ENCODE results near the gene IGSF9B. TPM values are rescaled to one million over a fixed set of nuclear protein-coding genes. Genes with fewer than 3 reads are reported as not detected.

IGSF9B gene
- total and polyA plus RNA-seq, 10 of the 15 experiments (the other 5 are each of a cell fraction or from before 2014, with no cell fraction given): 0.03 to 3.7 (median 0.20) TPM; not detected in 2

DNA sequence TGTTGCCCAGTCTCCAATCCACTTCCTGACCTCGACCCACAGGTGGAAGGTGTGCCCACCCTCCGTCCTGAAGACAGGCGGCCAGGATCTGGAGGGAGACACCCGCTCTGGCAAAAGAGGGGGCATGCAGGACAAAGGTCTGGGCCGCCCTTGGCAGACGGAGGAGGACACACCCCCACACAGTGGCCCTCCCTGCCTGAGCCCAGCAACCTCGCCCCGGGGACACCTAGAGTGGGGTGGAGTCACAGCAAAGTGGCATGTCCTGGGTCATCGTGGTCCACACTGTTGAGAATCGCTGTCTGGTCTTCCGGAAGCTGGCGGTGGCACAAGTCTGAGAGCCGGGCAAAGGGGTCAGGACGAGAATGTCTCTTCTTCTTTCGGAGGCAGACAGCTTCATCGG, 47.9 kb downstream of the IGSF9B start:
- in situ Hi-C loops (cut with MboI): no loop called here
- SMC1A ChIA-PET (ENCODE audit: uncharacterized antibody, unreplicated experiment): no interaction called here
- WGBS (ENCODE audit: insufficient coverage, insufficient replicate concordance, low lambda C conversion rate, missing lambda C conversion rate): 28% methylated on average over 16 of the region's 16 CpGs
- DNase-seq (ENCODE audit: low read depth, low spot score): no peak
- H3K27ac ChIP-seq (ENCODE audit: control insufficient read depth, insufficient read depth): no peak overlapping the region
- H3K9ac ChIP-seq (ENCODE audit: control insufficient read depth, insufficient read depth, low read length): no peak overlapping the region
- no peaks in the 10 kb centered on the region for H3K27me3 ChIP-seq (replicated peaks in 1 of 2; ENCODE audit: control insufficient read depth in 2 of 2, insufficient read depth in 2 of 2, low read length in 1 of 2)
- H4K20me1 ChIP-seq (ENCODE audit: control insufficient read depth, insufficient read depth): no peaks in the 10 kb centered on the region
- peaks cover 3% of the 10 kb centered on the region; the same call in 1 of the 2 replicates for H3K4me1 ChIP-seq (ENCODE audit: control insufficient read depth, insufficient read depth, low read length)
- H3K9me3 ChIP-seq (replicated peaks; ENCODE audit: control insufficient read depth, insufficient read depth, low read length): no peaks in the 10 kb centered on the region
- TF ChIP-seq SREBF2 (IDR thresholded peaks at IDR 0.05; ENCODE audit: low read length) (no peak), ATF3 (IDR thresholded peaks at IDR 0.05; ENCODE audit: borderline replicate concordance, extremely low read depth, low read depth, low read length) (no peak), HDAC2 (IDR thresholded peaks at IDR 0.05) (no peak), ZNF24 (IDR thresholded peaks at IDR 0.05) (no peak), ZBTB33 (IDR thresholded peaks at IDR 0.05) (no peak), CREM (IDR thresholded peaks at IDR 0.05; ENCODE audit: low read depth) (no peak), HDAC6 (IDR thresholded peaks at IDR 0.05; ENCODE audit: unreplicated experiment) (no peak)
- no peak for ATAC-seq
- POLR2A ChIA-PET: no interaction called here
- no peak overlapping the region for H3K4me2 ChIP-seq (ENCODE audit: control insufficient read depth, insufficient read depth)
- no peak overlapping the region for H3K4me3 ChIP-seq
- no peak for FAIRE-seq
- H3K36me3 ChIP-seq (ENCODE audit: control insufficient read depth in 2 of 2, insufficient read depth in 2 of 2, low read length in 1 of 2): no peaks in the 10 kb centered on the region
- RAD21 ChIA-PET (ENCODE audit: unreplicated experiment): no interaction called here
- CTCF ChIA-PET: no interaction called here
- intact Hi-C loops (cut with micrococcal nuclease; ENCODE audit: unreplicated experiment): no loop called here
- no TSS peak for BruUV-seq (replicated peaks)
- no peaks in the 10 kb centered on the region for H3K79me2 ChIP-seq (ENCODE audit: control insufficient read depth, insufficient read depth, low read length)
- no peak overlapping the region for H2AFZ ChIP-seq (ENCODE audit: control insufficient read depth, low read depth, low read length)
